ENCODE measurements around the gene ATP6V0A4. TPM values are rescaled to one million over a fixed set of nuclear protein-coding genes. Genes with fewer than 3 reads are reported as not detected.

The ATP6V0A4 gene
- total RNA-seq, 1 experiment from 2014 or later: 9.1 TPM

DNA sequence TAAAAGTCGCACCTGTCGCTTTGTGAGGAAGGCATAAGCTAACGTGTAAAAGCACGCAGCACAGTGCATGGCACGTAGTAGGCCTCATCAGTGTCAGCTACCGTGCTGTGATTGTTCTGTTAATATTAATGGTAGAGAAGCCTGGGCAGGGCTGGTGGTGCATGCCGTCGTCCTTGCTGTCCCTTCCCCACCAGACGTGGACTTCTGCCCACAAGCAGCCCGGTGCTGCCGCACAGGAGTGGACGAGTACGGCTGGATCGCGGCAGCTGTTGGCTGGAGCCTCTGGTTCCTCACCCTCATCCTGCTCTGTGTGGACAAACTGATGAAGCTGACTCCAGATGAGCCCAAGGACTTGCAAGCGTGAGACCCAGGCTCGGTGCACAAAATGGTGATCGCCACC lies 4.7 kb upstream of the ATP6V0A4 start:
- no peak for DNase-seq
- no peaks in the 10 kb centered on the region; the same call in 1 of the 2 replicates for H3K9me3 ChIP-seq (ENCODE audit: insufficient read depth, low read depth)
- H3K79me2 ChIP-seq (ENCODE audit: low read depth): no peaks in the 10 kb centered on the region
- no peaks in the 10 kb centered on the region for H3F3A ChIP-seq (ENCODE audit: insufficient read depth, low read depth)
- H3K36me3 ChIP-seq (ENCODE audit: low read depth): no peaks in the 10 kb centered on the region
- H3K4me1 ChIP-seq (replicated peaks; ENCODE audit: insufficient read depth): no peaks in the 10 kb centered on the region
- no peak overlapping the region for H3K4me2 ChIP-seq
- POLR2A ChIA-PET (ENCODE audit: unreplicated experiment): no interaction called here
- intact Hi-C loops (cut with micrococcal nuclease; ENCODE audit: unreplicated experiment): no loop called here
- no peaks in the 10 kb centered on the region for H4K20me1 ChIP-seq (ENCODE audit: insufficient read depth)
- H3K27ac ChIP-seq: no peak overlapping the region
- no peaks in the 10 kb centered on the region for H3K27me3 ChIP-seq (ENCODE audit: insufficient read depth, low read depth)
- BruUV-seq (replicated peaks): no TSS peak
- TF ChIP-seq EZH2 (IDR thresholded peaks at IDR 0.05; ENCODE audit: low read depth): no peak
- TF ChIP-seq, protein P1, sequence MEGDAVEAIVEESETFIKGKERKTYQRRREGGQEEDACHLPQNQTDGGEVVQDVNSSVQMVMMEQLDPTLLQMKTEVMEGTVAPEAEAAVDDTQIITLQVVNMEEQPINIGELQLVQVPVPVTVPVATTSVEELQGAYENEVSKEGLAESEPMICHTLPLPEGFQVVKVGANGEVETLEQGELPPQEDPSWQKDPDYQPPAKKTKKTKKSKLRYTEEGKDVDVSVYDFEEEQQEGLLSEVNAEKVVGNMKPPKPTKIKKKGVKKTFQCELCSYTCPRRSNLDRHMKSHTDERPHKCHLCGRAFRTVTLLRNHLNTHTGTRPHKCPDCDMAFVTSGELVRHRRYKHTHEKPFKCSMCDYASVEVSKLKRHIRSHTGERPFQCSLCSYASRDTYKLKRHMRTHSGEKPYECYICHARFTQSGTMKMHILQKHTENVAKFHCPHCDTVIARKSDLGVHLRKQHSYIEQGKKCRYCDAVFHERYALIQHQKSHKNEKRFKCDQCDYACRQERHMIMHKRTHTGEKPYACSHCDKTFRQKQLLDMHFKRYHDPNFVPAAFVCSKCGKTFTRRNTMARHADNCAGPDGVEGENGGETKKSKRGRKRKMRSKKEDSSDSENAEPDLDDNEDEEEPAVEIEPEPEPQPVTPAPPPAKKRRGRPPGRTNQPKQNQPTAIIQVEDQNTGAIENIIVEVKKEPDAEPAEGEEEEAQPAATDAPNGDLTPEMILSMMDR (conservative IDR thresholded peaks at IDR 0.05): no peak
- no peak overlapping the region for H2AFZ ChIP-seq
- no peaks in the 10 kb centered on the region for H3K9me2 ChIP-seq (ENCODE audit: insufficient read depth)
- no peak overlapping the region for H3K4me3 ChIP-seq
- CTCF ChIA-PET: no interaction called here

DNA sequence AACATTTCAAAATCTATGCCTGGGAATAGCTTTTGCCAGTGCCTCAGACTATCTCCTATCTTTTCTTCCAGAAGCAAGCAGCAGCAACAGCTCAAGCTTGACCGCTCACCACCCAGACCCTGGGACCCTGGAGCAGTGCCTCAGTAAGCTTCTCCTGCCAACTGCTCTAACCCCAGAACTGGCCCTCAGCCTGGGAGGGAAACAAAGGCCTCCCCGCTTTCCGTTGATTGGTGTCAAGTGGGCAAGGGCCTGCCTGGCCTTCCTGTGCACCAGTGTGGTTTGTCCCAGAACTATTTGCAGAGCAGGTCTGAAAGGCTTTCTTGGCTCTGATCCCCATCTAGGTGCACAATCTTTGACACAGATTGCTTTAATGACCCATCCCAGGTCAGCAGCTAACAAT lies 3.3 kb upstream of the ATP6V0A4 start:
- CTCF ChIA-PET: no interaction called here
- no peaks in the 10 kb centered on the region for H3K9me3 ChIP-seq (ENCODE audit: insufficient read depth, low read depth)
- no peak overlapping the region for H3K27ac ChIP-seq
- no peak for DNase-seq
- no peaks in the 10 kb centered on the region for H3K36me3 ChIP-seq (ENCODE audit: low read depth)
- no peak overlapping the region for H3K4me2 ChIP-seq
- H3K4me3 ChIP-seq: no peak overlapping the region
- no peaks in the 10 kb centered on the region for H3F3A ChIP-seq (ENCODE audit: insufficient read depth, low read depth)
- no peaks in the 10 kb centered on the region for H3K4me1 ChIP-seq (replicated peaks; ENCODE audit: insufficient read depth)
- POLR2A ChIA-PET (ENCODE audit: unreplicated experiment): interaction anchor here (0.6 kb wide), 1 partner anchor 16 kb away, joined by 4 read pairs; no protein-coding TSS in a partner anchor
- no peaks in the 10 kb centered on the region for H3K9me2 ChIP-seq (ENCODE audit: insufficient read depth)
- TF ChIP-seq EZH2 (IDR thresholded peaks at IDR 0.05; ENCODE audit: low read depth): no peak
- TF ChIP-seq, protein P1 (conservative IDR thresholded peaks at IDR 0.05): no peak
- intact Hi-C loops (cut with micrococcal nuclease; ENCODE audit: unreplicated experiment): no loop called here
- H3K79me2 ChIP-seq (ENCODE audit: low read depth): no peaks in the 10 kb centered on the region
- H4K20me1 ChIP-seq (ENCODE audit: insufficient read depth): no peaks in the 10 kb centered on the region
- no peaks in the 10 kb centered on the region for H3K27me3 ChIP-seq (ENCODE audit: insufficient read depth, low read depth)
- H2AFZ ChIP-seq: no peak overlapping the region
- no TSS peak for BruUV-seq (replicated peaks)

DNA sequence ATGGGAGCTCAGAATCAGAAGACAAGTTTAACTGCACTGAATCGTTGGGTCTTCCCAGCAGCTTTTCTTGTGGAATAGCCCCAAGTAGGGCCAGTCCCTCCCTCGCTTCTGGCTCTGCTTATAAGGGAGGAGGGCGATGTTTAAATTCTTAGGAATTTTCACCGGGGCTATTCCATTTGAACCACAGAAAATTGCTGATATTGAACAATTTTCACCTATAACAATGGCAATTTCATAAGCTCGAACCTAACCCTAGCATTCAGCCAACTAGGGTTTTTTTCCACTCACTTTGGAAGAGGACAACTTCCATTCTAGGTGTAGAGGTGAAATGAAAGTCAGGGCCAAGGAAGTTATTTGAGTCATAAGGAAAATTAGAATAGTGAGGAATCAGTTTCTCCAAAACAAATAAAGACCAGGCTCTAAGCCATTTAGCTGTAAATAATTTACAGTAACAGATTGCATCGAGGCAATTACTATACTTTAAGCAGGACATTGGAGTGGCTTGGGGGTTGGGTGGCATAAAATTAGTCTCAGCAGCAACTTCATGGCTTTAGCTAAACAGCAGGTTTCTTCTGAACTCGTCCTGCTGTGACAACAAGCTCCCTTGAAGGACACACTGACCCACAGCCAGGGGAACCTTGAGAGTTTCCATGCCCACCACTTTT lies 1.5 kb upstream of the ATP6V0A4 start:
- no TSS peak for BruUV-seq (replicated peaks)
- Histone ChIP-seq H3K27ac (no peak overlapping the region), H3K27me3 (ENCODE audit: insufficient read depth, low read depth) (no peaks in the 10 kb centered on the region), H3F3A (ENCODE audit: insufficient read depth, low read depth) (no peaks in the 10 kb centered on the region), H3K4me1 (replicated peaks; ENCODE audit: insufficient read depth) (no peaks in the 10 kb centered on the region), H3K9me3 (ENCODE audit: insufficient read depth, low read depth) (no peaks in the 10 kb centered on the region), H2AFZ (no peak overlapping the region), H4K20me1 (ENCODE audit: insufficient read depth) (no peaks in the 10 kb centered on the region), H3K36me3 (ENCODE audit: low read depth) (no peaks in the 10 kb centered on the region), H3K4me3 (no peak overlapping the region), H3K79me2 (ENCODE audit: low read depth) (no peaks in the 10 kb centered on the region), H3K4me2 (no peak overlapping the region), H3K9me2 (ENCODE audit: insufficient read depth) (no peaks in the 10 kb centered on the region)
- intact Hi-C loops (cut with micrococcal nuclease; ENCODE audit: unreplicated experiment): no loop called here
- no peak for TF ChIP-seq EZH2 (IDR thresholded peaks at IDR 0.05; ENCODE audit: low read depth)
- TF ChIP-seq, protein P1 (conservative IDR thresholded peaks at IDR 0.05): no peak
- CTCF ChIA-PET: no interaction called here
- no peak for DNase-seq
- POLR2A ChIA-PET (ENCODE audit: unreplicated experiment): no interaction called here
